ENCODE measurements around the gene FNDC1. TPM values are rescaled to one million over a fixed set of nuclear protein-coding genes. Genes with fewer than 3 reads are reported as not detected.

Gene FNDC1
- total RNA-seq, 1 experiment from 2014 or later = 0.17 TPM

DNA sequence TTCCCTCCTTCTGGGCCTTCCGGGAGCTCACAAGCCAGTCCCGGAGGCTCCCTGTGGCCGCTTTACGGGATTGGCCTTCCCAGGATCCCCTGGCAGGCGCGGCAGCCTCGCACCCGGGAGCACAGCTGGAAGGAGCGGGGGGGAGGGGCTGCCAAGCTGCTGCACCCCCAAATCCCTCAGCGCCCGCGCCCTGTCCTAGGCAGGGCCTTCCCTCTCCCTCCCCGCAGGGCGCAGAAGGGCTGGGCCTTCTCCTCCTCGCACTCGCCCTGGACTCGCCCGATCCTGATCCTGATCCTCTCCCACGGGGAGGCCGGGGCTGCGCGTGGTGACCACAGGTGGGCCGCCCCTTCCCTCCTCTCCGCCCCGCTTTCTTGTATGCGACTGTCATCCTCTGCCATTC lies 146.4 kb downstream of the FNDC1 start:
- BruUV-seq (replicated peaks) = no TSS peak
- TF ChIP-seq, protein P1, sequence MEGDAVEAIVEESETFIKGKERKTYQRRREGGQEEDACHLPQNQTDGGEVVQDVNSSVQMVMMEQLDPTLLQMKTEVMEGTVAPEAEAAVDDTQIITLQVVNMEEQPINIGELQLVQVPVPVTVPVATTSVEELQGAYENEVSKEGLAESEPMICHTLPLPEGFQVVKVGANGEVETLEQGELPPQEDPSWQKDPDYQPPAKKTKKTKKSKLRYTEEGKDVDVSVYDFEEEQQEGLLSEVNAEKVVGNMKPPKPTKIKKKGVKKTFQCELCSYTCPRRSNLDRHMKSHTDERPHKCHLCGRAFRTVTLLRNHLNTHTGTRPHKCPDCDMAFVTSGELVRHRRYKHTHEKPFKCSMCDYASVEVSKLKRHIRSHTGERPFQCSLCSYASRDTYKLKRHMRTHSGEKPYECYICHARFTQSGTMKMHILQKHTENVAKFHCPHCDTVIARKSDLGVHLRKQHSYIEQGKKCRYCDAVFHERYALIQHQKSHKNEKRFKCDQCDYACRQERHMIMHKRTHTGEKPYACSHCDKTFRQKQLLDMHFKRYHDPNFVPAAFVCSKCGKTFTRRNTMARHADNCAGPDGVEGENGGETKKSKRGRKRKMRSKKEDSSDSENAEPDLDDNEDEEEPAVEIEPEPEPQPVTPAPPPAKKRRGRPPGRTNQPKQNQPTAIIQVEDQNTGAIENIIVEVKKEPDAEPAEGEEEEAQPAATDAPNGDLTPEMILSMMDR (IDR thresholded peaks at IDR 0.05; ENCODE audit: unreplicated experiment) = no peak
- CTCF ChIA-PET = no interaction called here
- Mint-ChIP-seq H3K36me3 (ENCODE audit: insufficient read depth, unreplicated experiment) (no peaks in the 10 kb centered on the region), H3K4me3 (ENCODE audit: low read depth, unreplicated experiment) (no peak overlapping the region), H3K27me3 (ENCODE audit: unreplicated experiment) (peaks cover 81% of the 10 kb centered on the region), H3K4me1 (ENCODE audit: low read depth, unreplicated experiment) (no peaks in the 10 kb centered on the region), H3K27ac (ENCODE audit: unreplicated experiment) (no peak overlapping the region), H3K9me3 (ENCODE audit: low read depth, unreplicated experiment) (no peaks in the 10 kb centered on the region)
- intact Hi-C loops (cut with micrococcal nuclease; ENCODE audit: unreplicated experiment) = no loop called here
- DNase-seq = no peak

DNA sequence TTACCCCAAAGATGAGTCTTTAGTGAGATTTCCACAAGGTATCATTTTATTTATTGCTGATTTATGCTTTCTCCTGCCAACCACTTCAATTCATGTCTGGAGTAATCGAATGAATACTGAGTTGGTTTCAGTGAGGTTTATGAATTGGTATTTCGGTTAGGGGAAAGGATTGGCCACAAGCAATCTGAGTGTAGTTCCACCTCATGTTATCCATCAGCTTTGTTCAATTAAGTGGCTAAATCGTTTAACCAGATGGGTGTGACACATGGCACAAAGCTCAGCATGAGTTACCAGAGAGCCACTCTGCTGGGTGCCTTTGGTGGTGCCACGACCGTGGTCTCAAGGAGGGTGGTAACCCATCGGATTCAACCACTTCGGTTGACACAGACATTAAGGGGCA lies 148.2 kb downstream of the FNDC1 start:
- no TSS peak for BruUV-seq (replicated peaks)
- H3K4me1 Mint-ChIP-seq (ENCODE audit: low read depth, unreplicated experiment) = no peaks in the 10 kb centered on the region
- H3K27ac Mint-ChIP-seq (ENCODE audit: unreplicated experiment) = no peak overlapping the region
- intact Hi-C loops (cut with micrococcal nuclease; ENCODE audit: unreplicated experiment) = no loop called here
- DNase-seq = no peak
- no peak overlapping the region for H3K4me3 Mint-ChIP-seq (ENCODE audit: low read depth, unreplicated experiment)
- TF ChIP-seq, protein P1 (IDR thresholded peaks at IDR 0.05; ENCODE audit: unreplicated experiment) = no peak
- CTCF ChIA-PET = no interaction called here
- peaks cover 81% of the 10 kb centered on the region for H3K27me3 Mint-ChIP-seq (ENCODE audit: unreplicated experiment)
- no peaks in the 10 kb centered on the region for H3K36me3 Mint-ChIP-seq (ENCODE audit: insufficient read depth, unreplicated experiment)
- H3K9me3 Mint-ChIP-seq (ENCODE audit: low read depth, unreplicated experiment) = no peaks in the 10 kb centered on the region

DNA sequence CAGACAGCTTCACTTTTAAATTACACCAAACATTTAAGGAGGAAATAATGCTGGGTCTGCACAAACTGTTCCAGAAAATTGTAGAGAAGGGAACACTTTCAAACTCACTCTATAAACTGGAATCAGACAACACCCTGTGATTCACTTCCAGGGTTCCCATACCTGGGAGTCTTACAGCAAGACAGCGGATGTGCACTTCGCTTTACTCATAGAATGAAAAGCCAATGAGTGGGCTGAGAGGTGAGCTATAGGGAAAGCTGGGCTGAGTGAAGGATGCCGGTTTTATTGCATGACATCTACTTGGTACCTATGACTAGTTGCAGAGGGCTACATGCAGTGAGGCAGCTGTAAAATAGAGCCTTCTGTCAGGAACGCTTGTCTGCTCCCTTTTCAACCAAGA lies 152.1 kb downstream of the FNDC1 start:
- Mint-ChIP-seq H3K4me1 (ENCODE audit: low read depth, unreplicated experiment) (no peaks in the 10 kb centered on the region), H3K27me3 (ENCODE audit: unreplicated experiment) (peaks cover 83% of the 10 kb centered on the region), H3K4me3 (ENCODE audit: low read depth, unreplicated experiment) (no peak overlapping the region), H3K36me3 (ENCODE audit: insufficient read depth, unreplicated experiment) (no peaks in the 10 kb centered on the region), H3K27ac (ENCODE audit: unreplicated experiment) (no peak overlapping the region), H3K9me3 (ENCODE audit: low read depth, unreplicated experiment) (no peaks in the 10 kb centered on the region)
- no peak for DNase-seq
- TF ChIP-seq, protein P1 (IDR thresholded peaks at IDR 0.05; ENCODE audit: unreplicated experiment) = no peak
- intact Hi-C loops (cut with micrococcal nuclease; ENCODE audit: unreplicated experiment) = no loop called here
- no TSS peak for BruUV-seq (replicated peaks)
- CTCF ChIA-PET = no interaction called here

Other genes with a start within 250 kb of the FNDC1 start
- gene RSPH3, start 169.2 kb upstream of the FNDC1 start, total RNA-seq (2022) = 12.5 and 14.6 TPM in 2 replicates
- 0.17 and 0.64 TPM in 2 replicates for gene TAGAP, start 124.4 kb upstream of the FNDC1 start, total RNA-seq (2022)